ENCODE results near the gene FAM217B. TPM values are rescaled to one million over a fixed set of nuclear protein-coding genes. Genes with fewer than 3 reads are reported as not detected.

FAM217B gene
- total RNA-seq, 1 donor from 2014 or later: 5.8 TPM

DNA sequence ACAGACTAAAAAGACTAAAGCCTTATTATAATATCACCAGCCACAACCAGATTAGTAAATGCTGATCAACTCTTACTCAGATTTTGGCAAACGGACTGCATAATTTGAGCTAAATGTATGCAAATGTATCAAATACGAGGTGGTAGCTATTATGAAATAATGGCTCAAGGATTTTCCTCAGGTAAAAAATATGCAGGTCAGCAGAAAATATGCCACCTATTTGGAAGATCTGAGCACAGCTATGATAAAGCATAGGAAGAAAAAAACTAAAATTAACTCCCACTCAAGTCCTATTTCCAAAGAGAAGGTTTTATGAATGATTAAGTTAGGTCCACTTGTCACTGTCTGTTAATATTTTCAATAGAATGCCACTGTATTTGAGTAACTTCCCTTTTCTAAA lies 29.1 kb upstream of the FAM217B start:
- Histone ChIP-seq H3K9ac (no peak overlapping the region), H3F3A (ENCODE audit: low read depth) (no peaks in the 10 kb centered on the region), H3K27me3 (peaks cover 65% of the 10 kb centered on the region), H3K27ac (no peak overlapping the region), H3K9me3 (ENCODE audit: low read depth) (no peaks in the 10 kb centered on the region), H3K4me3 (no peak overlapping the region), H3K4me2 (no peak overlapping the region), H4K20me1 (ENCODE audit: low read depth) (no peaks in the 10 kb centered on the region), H2AFZ (replicated peaks) (no peak overlapping the region), H3K79me2 (ENCODE audit: low read depth) (no peaks in the 10 kb centered on the region), H3K36me3 (no peaks in the 10 kb centered on the region), H3K4me1 (no peaks in the 10 kb centered on the region)
- no peak overlapping the region for H3K27ac Mint-ChIP-seq
- TF ChIP-seq EZH2phosphoT487 (IDR thresholded peaks at IDR 0.05) (no peak), EZH2 (IDR thresholded peaks at IDR 0.05) (no peak), CTCF (IDR thresholded peaks at IDR 0.05) (no peak)
- no peaks in the 10 kb centered on the region for H3K27me3 Mint-ChIP-seq (ENCODE audit: insufficient read depth, low read depth)
- no peak for DNase-seq (ENCODE audit: low spot score)
- no peak overlapping the region for H3K4me3 Mint-ChIP-seq
- no peaks in the 10 kb centered on the region for H3K9me3 Mint-ChIP-seq
- H3K36me3 Mint-ChIP-seq: no peaks in the 10 kb centered on the region
- H3K4me1 Mint-ChIP-seq: no peaks in the 10 kb centered on the region

DNA sequence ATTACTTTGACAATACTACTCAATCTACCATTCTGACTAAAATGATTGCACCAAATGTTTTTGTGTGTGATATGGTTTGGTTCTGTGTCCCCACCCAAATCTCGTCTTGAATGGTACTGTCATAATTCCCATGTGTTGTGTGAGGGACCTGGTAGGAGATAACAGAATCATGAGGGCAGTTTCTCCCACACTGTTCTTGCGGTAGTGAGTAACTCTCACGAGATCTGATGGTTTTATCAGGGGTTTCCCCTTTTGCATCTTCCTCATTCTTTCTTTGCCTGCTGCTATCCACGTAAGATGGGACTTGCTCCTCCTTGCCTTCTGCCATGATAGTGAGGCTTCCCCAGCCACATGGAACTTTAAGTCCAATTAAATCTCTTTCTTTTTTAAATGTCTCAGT lies 27.6 kb upstream of the FAM217B start:
- no peaks in the 10 kb centered on the region for H4K20me1 ChIP-seq (ENCODE audit: low read depth)
- no peaks in the 10 kb centered on the region for H3K4me1 ChIP-seq
- no peaks in the 10 kb centered on the region for H3K79me2 ChIP-seq (ENCODE audit: low read depth)
- H3K36me3 ChIP-seq: no peaks in the 10 kb centered on the region
- no peak overlapping the region for H3K9ac ChIP-seq
- Mint-ChIP-seq H3K27ac (no peak overlapping the region), H3K4me1 (no peaks in the 10 kb centered on the region), H3K36me3 (no peaks in the 10 kb centered on the region), H3K4me3 (no peak overlapping the region), H3K27me3 (ENCODE audit: insufficient read depth, low read depth) (no peaks in the 10 kb centered on the region), H3K9me3 (no peaks in the 10 kb centered on the region)
- no peak for TF ChIP-seq EZH2 (IDR thresholded peaks at IDR 0.05)
- no peak for TF ChIP-seq CTCF (IDR thresholded peaks at IDR 0.05)
- TF ChIP-seq EZH2phosphoT487 (IDR thresholded peaks at IDR 0.05): no peak
- no peak overlapping the region for H3K4me2 ChIP-seq
- no peaks in the 10 kb centered on the region for H3F3A ChIP-seq (ENCODE audit: low read depth)
- peaks cover 49% of the 10 kb centered on the region for H3K27me3 ChIP-seq
- no peaks in the 10 kb centered on the region for H3K9me3 ChIP-seq (ENCODE audit: low read depth)
- no peak for DNase-seq (ENCODE audit: low spot score)
- H3K27ac ChIP-seq: no peak overlapping the region
- no peak overlapping the region for H2AFZ ChIP-seq (replicated peaks)
- no peak overlapping the region for H3K4me3 ChIP-seq

DNA sequence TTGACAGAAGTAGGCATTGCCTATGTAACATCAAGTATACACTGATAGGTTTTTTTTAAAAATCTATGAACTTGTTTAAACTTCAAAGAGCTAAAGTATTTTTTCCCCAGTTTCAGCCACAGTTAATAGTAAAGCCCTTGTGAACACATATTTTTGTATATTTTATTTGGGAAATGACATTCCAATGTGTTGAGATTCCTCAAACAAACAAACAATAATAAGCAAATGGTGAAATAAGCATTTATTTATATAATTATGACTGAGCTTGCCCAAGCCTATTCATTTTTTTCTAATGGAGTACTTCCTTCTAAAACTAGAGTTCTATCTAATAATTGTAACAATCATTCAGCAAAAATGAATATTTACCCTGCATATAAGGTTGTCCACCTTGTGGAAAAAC lies 19.2 kb upstream of the FAM217B start:
- H3K4me2 ChIP-seq: no peak overlapping the region
- Mint-ChIP-seq H3K27me3 (ENCODE audit: insufficient read depth, low read depth) (no peaks in the 10 kb centered on the region), H3K4me3 (no peak overlapping the region), H3K27ac (no peak overlapping the region), H3K9me3 (no peaks in the 10 kb centered on the region), H3K36me3 (no peaks in the 10 kb centered on the region), H3K4me1 (peaks cover 10% of the 10 kb centered on the region)
- H3K4me3 ChIP-seq: no peak overlapping the region
- H4K20me1 ChIP-seq (ENCODE audit: low read depth): no peaks in the 10 kb centered on the region
- no peak overlapping the region for H2AFZ ChIP-seq (replicated peaks)
- DNase-seq (ENCODE audit: low spot score): no peak
- H3K36me3 ChIP-seq: no peaks in the 10 kb centered on the region
- no peaks in the 10 kb centered on the region for H3K4me1 ChIP-seq
- no peak overlapping the region for H3K27ac ChIP-seq
- H3K9me3 ChIP-seq (ENCODE audit: low read depth): no peaks in the 10 kb centered on the region
- no peaks in the 10 kb centered on the region for H3F3A ChIP-seq (ENCODE audit: low read depth)
- TF ChIP-seq CTCF (IDR thresholded peaks at IDR 0.05) (no peak), EZH2phosphoT487 (IDR thresholded peaks at IDR 0.05) (no peak), EZH2 (IDR thresholded peaks at IDR 0.05) (no peak)
- H3K27me3 ChIP-seq: peaks cover 17% of the 10 kb centered on the region
- no peak overlapping the region for H3K9ac ChIP-seq
- no peaks in the 10 kb centered on the region for H3K79me2 ChIP-seq (ENCODE audit: low read depth)

All from neural progenitor cell (in vitro differentiated cells).